ENCODE measurements around the gene BUD23.
"Not testable (repeated sequence)": the region's sequence is repeated elsewhere in the genome, so short reads cannot be mapped to it uniquely, and the experiment has no call there.

Gene BUD23

GRCh38 chr7:73722182-73722581 is 38.8 kb downstream of the BUD23 start:
- not testable (repeated sequence) for DNase-seq

- DNase-seq, result no peak
Observed at GRCh38 chr7:73722785-73723184, 39.4 kb downstream of the BUD23 start.

- DNase-seq, result no peak
Observed at GRCh38 chr7:73723813-73724212, 40.4 kb downstream of the BUD23 start.

GRCh38 chr7:73726083-73726466 is 42.7 kb downstream of the BUD23 start:
- no peak for DNase-seq

GRCh38 chr7:73727952-73728351 is 44.6 kb downstream of the BUD23 start:
- DNase-seq, result no peak

GRCh38 chr7:73728551-73728950 is 45.2 kb downstream of the BUD23 start:
- no peak for DNase-seq

- no peak for DNase-seq
Observed at GRCh38 chr7:73730485-73730884, 47.1 kb downstream of the BUD23 start.

- no peak for DNase-seq
Observed at GRCh38 chr7:73732397-73732796, 49.0 kb downstream of the BUD23 start.

GRCh38 chr7:73734619-73735527 is 51.5 kb downstream of the BUD23 start:
- DNase-seq, result peak; percentile 70

GRCh38 chr7:73735528-73735905 is 52.1 kb downstream of the BUD23 start:
- no peak for DNase-seq

GRCh38 chr7:73736885-73737284 is 53.5 kb downstream of the BUD23 start:
- DNase-seq, result no peak

- no peak for DNase-seq
Observed at GRCh38 chr7:73737491-73738219, 54.3 kb downstream of the BUD23 start.

- DNase-seq, result peak; percentile 69
Observed at GRCh38 chr7:73738220-73738611, 54.8 kb downstream of the BUD23 start.

GRCh38 chr7:73738612-73739386 is 55.4 kb downstream of the BUD23 start, which contains the start of gene ABHD11:
Gene ABHD11 (minus strand): TSS chr7:73738802. CDS start chr7:73738770, 32 bp downstream.
- peak; percentile 99 for DNase-seq

GRCh38 chr7:73739387-73739767 is 56.0 kb downstream of the BUD23 start:
- DNase-seq, result no peak

GRCh38 chr7:73740212-73740611 is 56.8 kb downstream of the BUD23 start:
- DNase-seq, result no peak

- DNase-seq, result no peak
Observed at GRCh38 chr7:73740771-73741170, 57.4 kb downstream of the BUD23 start.

GRCh38 chr7:73741600-73741999 is 58.2 kb downstream of the BUD23 start:
- no peak for DNase-seq

GRCh38 chr7:73742338-73742752 is 58.9 kb downstream of the BUD23 start:
- no peak for DNase-seq

GRCh38 chr7:73742753-73743641 is 59.6 kb downstream of the BUD23 start:
- DNase-seq, result no peak

- no peak for DNase-seq
Observed at GRCh38 chr7:73746378-73746777, 63.0 kb downstream of the BUD23 start.
